T-helper 22 cell (primary cell): Measurements from ENCODE around the gene TCF20.

Source experiments
- DNase-seq: peaks from one replicate; pipeline ENCODE4 v3.0.0-alpha.2; 2020; ENCODE audit warnings: low read depth

TCF20 gene

DNA sequence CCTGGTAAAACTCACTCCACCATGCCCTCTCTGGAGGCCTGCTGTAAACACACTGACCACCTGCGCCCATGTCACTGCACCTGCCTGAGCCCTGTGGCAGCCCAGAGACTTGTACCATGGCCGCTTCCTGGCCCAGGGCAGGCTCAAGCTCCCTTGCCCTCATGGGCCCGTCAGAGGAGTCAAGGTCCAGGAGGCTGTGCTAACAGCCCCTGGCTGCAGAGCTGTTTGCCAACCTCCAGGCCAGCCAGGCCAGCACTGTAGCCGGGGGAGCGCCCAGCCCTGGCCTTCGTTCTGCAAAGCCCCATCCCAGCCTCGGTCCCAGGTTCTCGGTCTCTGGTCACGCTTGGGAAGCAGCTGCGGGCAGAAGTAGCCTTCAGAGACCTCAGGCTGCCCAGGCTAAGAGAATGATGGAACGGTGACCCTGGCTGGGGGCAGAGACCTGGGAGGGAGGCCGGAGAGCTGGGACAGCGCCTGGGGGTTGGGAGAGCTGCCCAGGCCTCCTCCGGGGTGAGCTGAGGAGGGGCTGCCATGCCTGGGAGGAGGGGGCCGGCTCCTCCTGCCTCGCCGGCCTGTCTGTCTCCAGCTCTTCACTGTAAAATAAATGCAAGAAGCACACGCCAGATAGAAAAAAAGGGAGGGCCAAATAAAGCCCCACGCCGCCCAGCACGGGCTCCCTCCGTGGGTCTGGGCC lies 11.9 kb upstream of the TCF20 start:
- no peak for DNase-seq

- DNase-seq = no peak
These were observed 11.3 kb upstream of the TCF20 start for GRCh38 chr22:42281706-42282251.

DNA sequence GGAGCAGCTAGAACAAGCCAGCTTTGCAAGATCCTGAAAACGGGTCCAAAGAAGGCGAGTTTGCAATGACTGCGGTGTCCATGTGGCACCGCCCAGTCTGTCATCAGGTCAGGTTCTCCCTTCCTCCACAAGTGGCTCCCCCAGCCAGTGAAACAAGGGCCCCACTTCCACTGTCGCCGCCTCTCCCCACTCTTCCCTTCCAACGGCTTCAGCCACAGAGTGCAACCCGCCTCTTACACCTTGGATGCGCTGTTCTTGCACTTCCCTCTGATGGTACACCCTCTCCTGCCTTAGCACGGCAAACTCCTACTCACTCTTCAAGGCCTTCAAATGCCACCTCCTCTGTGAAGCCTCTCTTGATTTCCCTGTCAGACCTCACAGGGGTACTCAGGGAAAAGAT lies 10.8 kb upstream of the TCF20 start:
- no peak for DNase-seq

DNA sequence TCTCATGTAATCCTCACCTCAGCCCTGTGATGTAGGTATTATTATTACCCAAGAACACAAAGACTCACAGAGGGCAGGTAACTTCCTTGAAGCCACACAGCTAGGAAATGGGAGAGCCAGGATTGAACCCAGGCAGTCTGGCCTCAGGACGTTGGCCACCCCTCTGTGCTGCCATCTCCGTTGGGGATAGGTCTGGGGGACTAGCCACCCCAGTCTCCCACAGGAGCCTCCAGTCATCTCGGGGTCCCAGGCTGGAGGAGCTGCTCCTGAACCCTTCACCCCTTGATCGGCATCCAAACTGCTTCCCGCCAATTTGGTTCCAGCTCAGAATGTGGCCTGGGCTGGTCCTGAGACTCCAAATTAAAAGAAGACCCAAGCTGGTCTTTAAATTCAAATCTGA lies 10.4 kb upstream of the TCF20 start:
- no peak for DNase-seq

GRCh38 chr22:42280140-42280539 lies 9.7 kb upstream of the TCF20 start:
- no peak for DNase-seq

- DNase-seq = no peak
These were observed 9.1 kb upstream of the TCF20 start for GRCh38 chr22:42279425-42280020.

DNA sequence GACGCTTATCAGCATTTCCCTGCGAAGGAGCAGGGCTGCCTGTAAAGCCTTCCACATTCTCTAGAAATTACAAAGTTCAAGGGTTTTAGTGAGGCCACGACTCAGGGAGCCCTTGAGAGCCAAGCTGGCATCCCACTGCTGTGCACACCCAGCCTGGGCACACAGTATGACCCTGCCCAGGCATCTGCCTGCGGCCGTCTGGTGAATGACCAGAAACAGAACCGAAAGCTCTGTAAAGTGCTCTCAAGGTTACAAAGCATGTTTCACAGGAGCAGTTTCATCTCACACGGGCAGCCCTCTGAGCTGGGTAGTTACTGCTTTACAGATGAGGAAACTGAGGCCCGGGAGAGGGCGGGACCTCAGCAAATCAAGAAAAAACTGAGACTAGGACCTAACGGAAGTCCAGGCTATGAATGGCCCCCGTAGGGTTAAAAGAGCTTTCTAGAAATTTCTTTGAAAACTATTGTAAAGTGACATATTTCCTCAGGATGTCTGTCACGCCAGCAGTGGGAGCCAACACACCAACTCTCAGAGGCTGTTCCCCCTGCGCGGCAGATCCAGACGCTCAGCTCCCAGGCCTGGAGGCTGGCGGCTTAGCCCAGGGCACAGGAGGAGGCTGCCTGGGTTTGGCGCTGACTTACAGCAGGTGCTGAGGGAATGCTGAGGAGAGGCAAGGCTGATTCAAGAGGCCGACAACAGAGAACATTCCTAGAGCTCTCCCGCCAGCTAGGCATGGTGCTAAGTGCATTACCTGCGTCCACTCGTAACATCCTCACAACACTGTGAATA lies 7.7 kb upstream of the TCF20 start:
- DNase-seq = no peak

DNA sequence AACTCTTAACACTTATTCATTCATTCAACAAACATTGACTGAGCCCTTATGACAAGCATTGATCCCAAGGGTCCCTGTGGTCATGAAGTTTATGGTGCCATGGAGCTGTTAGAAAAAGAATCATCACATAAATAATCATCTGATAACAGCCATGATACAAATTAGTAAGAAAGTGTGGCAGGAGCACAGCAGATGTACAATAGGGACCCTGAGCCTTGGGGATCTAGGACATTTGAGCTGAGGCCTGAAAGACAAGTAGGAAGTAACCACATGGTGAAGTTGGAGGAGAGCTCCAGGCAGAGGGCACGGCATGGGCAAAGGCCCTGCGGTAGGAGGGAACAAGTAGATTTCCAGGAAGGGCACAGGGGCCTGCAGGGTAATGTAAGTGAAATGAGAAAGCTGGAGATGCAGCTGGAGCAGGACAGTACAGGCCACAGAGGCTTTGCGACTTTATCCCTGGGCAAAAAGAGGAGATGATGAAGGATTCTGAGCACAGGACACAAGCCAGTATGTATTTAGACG lies 6.8 kb upstream of the TCF20 start:
- no peak for DNase-seq

DNA sequence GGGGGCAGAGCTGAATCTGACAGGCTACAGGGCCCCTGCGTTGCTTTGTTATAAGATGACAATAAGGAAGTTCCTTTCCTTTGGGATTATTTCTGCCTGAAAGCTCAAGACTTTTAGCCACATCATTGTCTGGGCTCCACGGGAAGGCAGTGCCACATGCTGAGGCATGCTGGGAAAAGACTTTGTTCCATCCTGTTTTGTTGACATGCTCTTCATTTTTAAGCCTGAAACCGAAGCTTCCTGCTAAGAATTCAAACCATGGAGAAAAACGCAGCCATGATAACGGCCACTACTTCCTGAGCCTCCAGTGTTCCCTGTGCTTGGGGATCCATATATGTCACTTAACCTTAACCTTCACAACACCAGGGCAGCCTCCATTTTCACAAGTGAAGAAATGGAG lies 5.5 kb upstream of the TCF20 start:
- no peak for DNase-seq

GRCh38 chr22:42275176-42275575 lies 4.7 kb upstream of the TCF20 start:
- DNase-seq = no peak

- no peak for DNase-seq
These were observed 3.5 kb upstream of the TCF20 start for GRCh38 chr22:42273855-42274451.

- no peak for DNase-seq
These were observed 2.1 kb upstream of the TCF20 start for GRCh38 chr22:42272431-42272999.

- DNase-seq = no peak
These were observed 1.5 kb upstream of the TCF20 start for GRCh38 chr22:42271906-42272305.

GRCh38 chr22:42271191-42271813 lies 849 bp upstream of the TCF20 start:
- DNase-seq = no peak

DNA sequence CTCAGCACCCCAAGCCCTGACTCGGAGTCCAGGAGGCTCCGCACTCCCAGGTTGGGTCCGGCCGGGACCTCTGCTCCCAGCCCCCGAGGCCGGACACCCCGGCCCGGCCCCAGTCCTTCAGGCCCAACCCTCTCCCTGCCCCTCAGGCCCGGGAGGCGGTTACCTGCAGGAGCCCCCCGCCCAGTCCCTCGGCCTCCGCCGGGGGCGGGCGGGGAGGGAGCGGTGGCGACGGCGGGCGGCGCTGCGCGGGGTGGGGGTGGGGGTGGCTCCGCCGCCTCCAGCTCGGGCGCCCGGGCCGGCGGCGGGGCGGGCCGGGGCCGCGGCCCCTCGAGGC lies 310 bp downstream of the TCF20 start:
- DNase-seq = no peak

GRCh38 chr22:42269432-42270175 lies 849 bp downstream of the TCF20 start:
- DNase-seq = peak; percentile 58

DNA sequence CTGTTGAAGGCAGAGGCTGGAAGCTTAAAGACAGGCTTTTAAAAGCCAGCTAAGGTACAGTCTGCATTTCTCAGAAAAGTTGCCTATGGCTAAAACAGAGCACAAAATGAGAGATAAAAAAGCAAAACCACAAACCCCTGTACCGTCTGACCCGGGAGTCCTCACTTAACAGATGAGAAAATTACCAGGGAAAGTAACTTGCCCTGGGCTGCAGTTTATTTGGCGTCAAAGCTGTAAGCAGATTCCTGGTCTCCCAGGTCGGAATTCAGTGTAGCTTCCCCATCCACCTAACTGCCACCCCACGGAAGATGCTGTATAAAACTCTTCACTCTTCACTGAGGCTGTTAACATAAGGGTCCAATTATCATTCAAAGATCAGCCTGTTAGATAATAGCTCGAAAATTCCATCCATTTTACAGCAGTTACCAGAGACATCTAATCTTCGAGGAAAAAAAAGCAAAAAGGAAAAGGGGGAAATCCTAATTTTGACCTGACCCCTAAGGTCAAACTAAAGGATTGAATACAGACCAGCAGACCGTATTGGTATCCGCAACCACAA lies 1.5 kb downstream of the TCF20 start:
- no peak for DNase-seq

DNA sequence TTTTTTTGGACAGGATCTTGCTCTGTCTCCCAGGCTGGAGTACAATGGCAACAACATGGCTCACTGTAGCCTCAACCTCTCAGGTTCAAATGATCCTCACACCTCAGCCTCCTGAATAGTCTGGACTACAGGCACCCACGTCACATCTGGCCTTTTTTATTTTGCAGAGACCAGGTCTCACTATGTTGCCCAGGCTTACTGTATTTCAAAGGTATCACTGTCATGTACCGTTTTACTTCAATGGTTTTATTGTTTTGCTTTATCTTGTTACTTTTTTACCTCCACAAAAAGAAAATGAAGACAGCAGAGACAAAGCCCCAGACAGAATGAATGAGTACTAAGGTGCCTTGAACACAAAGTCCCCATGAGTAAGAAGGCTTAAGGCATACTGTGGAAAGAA lies 5.1 kb downstream of the TCF20 start:
- no peak for DNase-seq

- no peak for DNase-seq
These were observed 6.5 kb downstream of the TCF20 start for GRCh38 chr22:42263944-42264343.

- no peak for DNase-seq
These were observed 7.5 kb downstream of the TCF20 start for GRCh38 chr22:42262964-42263363.

- DNase-seq = no peak
These were observed 9.2 kb downstream of the TCF20 start for GRCh38 chr22:42261296-42261695.
